ENCODE results near the gene COL28A1.

DNA sequence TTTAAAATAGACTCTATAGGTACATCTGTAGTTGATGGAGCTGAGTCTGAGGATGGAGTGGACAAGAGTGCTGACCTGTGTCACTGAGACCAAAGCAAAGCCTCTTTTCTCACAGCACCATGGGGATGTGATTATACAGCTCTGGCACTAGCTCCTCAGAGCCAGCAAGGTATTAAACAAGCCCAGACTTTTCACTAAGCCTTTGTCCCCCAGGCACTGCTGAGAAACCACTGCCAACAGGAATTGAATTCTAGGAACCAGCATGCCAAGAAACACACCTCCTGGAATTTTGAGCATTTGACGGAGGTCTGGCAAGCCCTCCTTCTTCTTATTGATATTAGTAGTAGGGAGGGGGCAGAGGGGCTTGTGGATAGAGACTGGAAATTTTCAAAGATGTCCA is 206.3 kb downstream of the COL28A1 start:
- TF ChIP-seq GATA3 (IDR thresholded peaks at IDR 0.05; ENCODE audit: low read depth, low read length) (no peak), GATA2 (IDR thresholded peaks at IDR 0.05; ENCODE audit: low read depth, low read length) (no peak)
